H9 (cell line): Measurements from ENCODE around the gene RNF32. TPM values are rescaled to one million over a fixed set of nuclear protein-coding genes. Genes with fewer than 3 reads are reported as not detected.

Source experiments
- DNase-seq: peaks from one replicate; pipeline ENCODE4 v3.0.0-alpha.2; 2017
- H2AFZ ChIP-seq: one replicate; pipeline ENCODE4 v1.6.1; 2013; ENCODE audit warnings: mild to moderate bottlenecking, low read length, control low read depth, moderate library complexity
- H2AK5ac ChIP-seq: 2 replicates; pipeline ENCODE4 v1.6.1; 2013; ENCODE audit warnings: low read length, control low read depth, mixed read lengths; ENCODE audit not compliant: insufficient read length
- H2BK120ac ChIP-seq: one replicate; pipeline ENCODE4 v1.6.1; 2013; ENCODE audit warnings: low read depth, mild to moderate bottlenecking, low read length, control low read depth, inconsistent platforms; ENCODE audit not compliant: poor library complexity, severe bottlenecking
- H2BK12ac ChIP-seq: 2 replicates; pipeline ENCODE4 v1.6.1; 2013; ENCODE audit warnings: low read length, control low read depth, mixed read lengths, low read depth; ENCODE audit not compliant: insufficient read length
- H2BK15ac ChIP-seq: 2 replicates; pipeline ENCODE4 v1.6.1; 2013; ENCODE audit warnings: low read depth, low read length, control low read depth
- H2BK20ac ChIP-seq: one replicate; pipeline ENCODE4 v1.6.1; 2013; ENCODE audit warnings: low read depth, mild to moderate bottlenecking, low read length, control low read depth, inconsistent platforms; ENCODE audit not compliant: poor library complexity, severe bottlenecking
- H2BK5ac ChIP-seq: 2 replicates; pipeline ENCODE4 v1.6.1; 2013; ENCODE audit warnings: low read length, control low read depth, mixed read lengths; ENCODE audit not compliant: insufficient read length
- H3K14ac ChIP-seq: 2 replicates; pipeline ENCODE4 v1.6.1; 2013; ENCODE audit warnings: low read length, control low read depth; ENCODE audit not compliant: insufficient read depth
- H3K18ac ChIP-seq: 2 replicates; pipeline ENCODE4 v1.6.1; 2013; ENCODE audit warnings: low read depth, mild to moderate bottlenecking, mixed read lengths, low read length, control low read depth; ENCODE audit not compliant: insufficient read length
- H3K23ac ChIP-seq: 2 replicates; pipeline ENCODE4 v1.6.1; 2013; ENCODE audit warnings: low read length, control low read depth, mixed read lengths, low read depth; ENCODE audit not compliant: insufficient read length
- H3K23me2 ChIP-seq: 2 replicates; pipeline ENCODE4 v1.6.1; 2013; ENCODE audit warnings: low read depth, mild to moderate bottlenecking, mixed read lengths, low read length, control low read depth; ENCODE audit not compliant: insufficient read length, poor library complexity, severe bottlenecking
- H3K27ac ChIP-seq: 2 replicates; pipeline ENCODE4 v1.5.1; 2013; ENCODE audit warnings: low read length, control low read depth, mixed read lengths, low read depth; ENCODE audit not compliant: insufficient read length
- H3K27me3 ChIP-seq: 2 replicates; pipeline ENCODE4 v1.6.1; 2013; ENCODE audit warnings: low read length, control low read depth, inconsistent platforms; ENCODE audit not compliant: insufficient read depth
- H3K4ac ChIP-seq: 2 replicates; pipeline ENCODE4 v1.6.1; 2013; ENCODE audit warnings: low read depth, mild to moderate bottlenecking, control low read depth, inconsistent platforms, low read length, moderate library complexity
- H3K4me1 ChIP-seq: 2 replicates; pipeline ENCODE4 v1.6.1; 2013; ENCODE audit warnings: low read length, control low read depth, inconsistent platforms; ENCODE audit not compliant: insufficient read depth
- H3K4me2 ChIP-seq: 2 replicates; pipeline ENCODE4 v1.6.1; 2013; ENCODE audit warnings: low read length, control low read depth, mixed read lengths; ENCODE audit not compliant: insufficient read length, insufficient read depth
- H3K56ac ChIP-seq: 2 replicates; pipeline ENCODE4 v1.6.1; 2013; ENCODE audit warnings: low read depth, mild to moderate bottlenecking, mixed read lengths, low read length, control low read depth; ENCODE audit not compliant: insufficient read length
- H3K79me1 ChIP-seq: 2 replicates; pipeline ENCODE4 v1.6.1; 2013; ENCODE audit warnings: low read depth, mild to moderate bottlenecking, moderate library complexity, low read length, control low read depth, inconsistent platforms; ENCODE audit not compliant: insufficient read depth, poor library complexity, severe bottlenecking
- H3K79me2 ChIP-seq: 2 replicates; pipeline ENCODE4 v1.6.1; 2013; ENCODE audit warnings: low read length, control low read depth, inconsistent platforms; ENCODE audit not compliant: insufficient read depth
- H3K9ac ChIP-seq: 2 replicates; pipeline ENCODE4 v1.6.1; 2013; ENCODE audit warnings: low read length, control low read depth, mixed read lengths; ENCODE audit not compliant: insufficient read length; ENCODE audit errors: extremely low read depth
- H3K9me3 ChIP-seq: one replicate; pipeline ENCODE4 v1.6.1; 2013; ENCODE audit warnings: low read depth, low read length, inconsistent platforms; ENCODE audit not compliant: control insufficient read depth
- H3T11ph ChIP-seq: one replicate; pipeline ENCODE4 v1.6.1; 2013; ENCODE audit warnings: mild to moderate bottlenecking, low read length, control low read depth, inconsistent platforms
- H4K20me1 ChIP-seq: one replicate; pipeline ENCODE4 v1.6.1; 2013; ENCODE audit not compliant: control insufficient read depth, insufficient read length, insufficient read depth
- H4K5ac ChIP-seq: 2 replicates; pipeline ENCODE4 v1.6.1; 2013; ENCODE audit warnings: low read depth, mild to moderate bottlenecking, mixed read lengths, low read length, control low read depth; ENCODE audit not compliant: insufficient read length
- H4K8ac ChIP-seq: replicated peaks from 2 replicates; pipeline ENCODE4 v1.6.1; 2013; ENCODE audit warnings: low read length, control low read depth, mixed read lengths, low read depth; ENCODE audit not compliant: insufficient read length
- H4K91ac ChIP-seq: 2 replicates; pipeline ENCODE4 v1.6.1; 2013; ENCODE audit warnings: low read depth, mild to moderate bottlenecking, moderate library complexity, mixed read lengths, low read length, control low read depth; ENCODE audit not compliant: insufficient read length
- H3K27ac Mint-ChIP-seq, 3 experiments: 2 replicates in 2 of 3; 3 replicates in 1 of 3; pipeline ENCODE4 v1.8.0; 2020 to 2021; ENCODE audit warnings: mixed read lengths in 3 of 3, mild to moderate bottlenecking in 1 of 3, moderate library complexity in 1 of 3
- H3K27me3 Mint-ChIP-seq: 2 replicates; pipeline ENCODE4 v1.8.0; 2021; ENCODE audit warnings: low read depth, mild to moderate bottlenecking, moderate library complexity, mixed read lengths
- H3K36me3 Mint-ChIP-seq, 3 experiments: 2 replicates in 2 of 3; 3 replicates in 1 of 3; pipeline ENCODE4 v1.8.0; 2020 to 2021; ENCODE audit warnings: low read depth in 3 of 3, mixed read lengths in 3 of 3; ENCODE audit not compliant: insufficient read depth in 1 of 3
- H3K4me1 Mint-ChIP-seq, 2 experiments: 2 replicates each; pipeline ENCODE4 v1.8.0; 2020; ENCODE audit warnings: mixed read lengths in 2 of 2
- H3K4me3 Mint-ChIP-seq, 2 experiments: 2 replicates in 1 of 2; 3 replicates in 1 of 2; pipeline ENCODE4 v1.8.0; 2020 to 2021; ENCODE audit warnings: mild to moderate bottlenecking in 2 of 2, mixed read lengths in 2 of 2, moderate library complexity in 1 of 2
- H3K9me3 Mint-ChIP-seq, 2 experiments: 2 replicates in 1 of 2; 3 replicates in 1 of 2; pipeline ENCODE4 v1.8.0; 2020; ENCODE audit warnings: mild to moderate bottlenecking in 2 of 2, mixed read lengths in 2 of 2, moderate library complexity in 1 of 2
- CTCF ChIP-seq: fragments of 200-600 bp; sonication (generic); conservative IDR thresholded peaks from 3 replicates; pipeline ENCODE4 v1.8.0; 2021; ENCODE audit warnings: antibody characterized with exemption, mild to moderate bottlenecking
- WGBS: extraction: QIAGEN DNeasy Blood & Tissue Kit; methylation state at CpG from one replicate; pipeline ENCODE4 v1.1.7; 2013; ENCODE audit warnings: missing lambda C conversion rate, low lambda C conversion rate, mixed read lengths; ENCODE audit not compliant: insufficient read length; ENCODE audit errors: extremely low coverage; 5-methylcytosine and 5-hydroxymethylcytosine counted together
- total RNA-seq: library from RNA; stranded (reverse); gene quantifications from 2 replicates; pipeline ENCODE4 v1.2.1, GENCODE V29; 2021

RNF32 gene
- total RNA-seq, 1 experiment from 2014 or later = 0.90 TPM

- Histone ChIP-seq H4K8ac (no peak overlapping the region), H2AK5ac (no peak overlapping the region), H3K4me1 (no peaks in the 10 kb centered on the region; the same call in 1 of the 2 replicates), H3K18ac (no peak overlapping the region), H2BK15ac (no peak overlapping the region), H4K20me1 (no peaks in the 10 kb centered on the region), H2BK5ac (no peak overlapping the region), H2AFZ (no peak overlapping the region), H3K14ac (no peak overlapping the region), H3K9ac (no peak overlapping the region), H3K4ac (no peak overlapping the region), H3K23ac (no peak overlapping the region), H3K9me3 (no peaks in the 10 kb centered on the region), H2BK120ac (no peak overlapping the region), H4K91ac (no peak overlapping the region), H3T11ph (no peak overlapping the region), H4K5ac (no peak overlapping the region), H3K56ac (no peak overlapping the region), H3K4me2 (no peak overlapping the region), H3K79me1 (no peaks in the 10 kb centered on the region), H2BK20ac (no peak overlapping the region), H3K27ac (no peak overlapping the region), H3K27me3 (no peaks in the 10 kb centered on the region), H3K79me2 (no peaks in the 10 kb centered on the region), H2BK12ac (no peak overlapping the region), H3K23me2 (no peaks in the 10 kb centered on the region)
- no peak overlapping the region for H3K27ac Mint-ChIP-seq
- no peak overlapping the region for H3K4me3 Mint-ChIP-seq
- WGBS = no CpG with 5 or more reads among the region's 4 CpGs
- no peaks in the 10 kb centered on the region; the same call in 1 of the 2 replicates for H3K27me3 Mint-ChIP-seq
- no peak for DNase-seq
- H3K9me3 Mint-ChIP-seq = peaks cover 3 to 7% of the 10 kb centered on the region in 2 experiments; a peak in 3 of 5 replicates
- peaks cover 0 to 12% (median 3%) of the 10 kb centered on the region in 3 experiments; a peak in 4 of 7 replicates for H3K36me3 Mint-ChIP-seq
- no peak for TF ChIP-seq CTCF
- peaks cover 11 to 12% of the 10 kb centered on the region in 2 experiments for H3K4me1 Mint-ChIP-seq
Measured at GRCh38 chr7:156655983-156656382, 15.4 kb downstream of the RNF32 start.
